Nephron progenitor cell (in vitro differentiated cells): ENCODE measurements around the gene SERHL2.
"Not testable (repeated sequence)": the region's sequence is repeated elsewhere in the genome, so short reads cannot be mapped to it uniquely, and the experiment has no call there.

Source experiments
- DNase-seq: peaks from one replicate; pipeline ENCODE4 v3.0.0; 2021
- H3K27ac Mint-ChIP-seq: 2 replicates; pipeline ENCODE4 v1.8.0; 2021; ENCODE audit warnings: mild to moderate bottlenecking, moderate library complexity, mixed read lengths
- H3K27me3 Mint-ChIP-seq: 2 replicates; pipeline ENCODE4 v1.8.0; 2021; ENCODE audit warnings: mild to moderate bottlenecking, low read depth, mixed read lengths; ENCODE audit not compliant: poor library complexity
- H3K36me3 Mint-ChIP-seq: 2 replicates; pipeline ENCODE4 v1.8.0; 2021; ENCODE audit warnings: low read depth, mixed read lengths
- H3K4me1 Mint-ChIP-seq: 2 replicates; pipeline ENCODE4 v1.8.0; 2021; ENCODE audit warnings: mixed read lengths
- H3K4me3 Mint-ChIP-seq: 2 replicates; pipeline ENCODE4 v1.8.0; 2021; ENCODE audit warnings: mild to moderate bottlenecking, moderate library complexity, mixed read lengths
- H3K9me3 Mint-ChIP-seq: 2 replicates; pipeline ENCODE4 v1.8.0; 2021; ENCODE audit warnings: mild to moderate bottlenecking, moderate library complexity, mixed read lengths
- CTCF ChIP-seq: fragments of 200-600 bp; sonication (generic); IDR thresholded peaks from 2 replicates; pipeline ENCODE4 v1.5.0; 2021; ENCODE audit warnings: antibody characterized with exemption

SERHL2 gene

GRCh38 chr22:42564699-42565098, 10.9 kb downstream of the SERHL2 start:
- H3K4me3 Mint-ChIP-seq: no peak overlapping the region
- no peak for DNase-seq
- peaks cover 19% of the 10 kb centered on the region for H3K36me3 Mint-ChIP-seq
- no peaks in the 10 kb centered on the region for H3K9me3 Mint-ChIP-seq
- TF ChIP-seq CTCF: no peak
- peaks cover 9% of the 10 kb centered on the region for H3K27me3 Mint-ChIP-seq
- peaks cover 22% of the 10 kb centered on the region for H3K4me1 Mint-ChIP-seq
- no peak overlapping the region for H3K27ac Mint-ChIP-seq

GRCh38 chr22:42565956-42566355, 12.2 kb downstream of the SERHL2 start:
- H3K4me3 Mint-ChIP-seq: no peak overlapping the region
- peaks cover 28% of the 10 kb centered on the region for H3K36me3 Mint-ChIP-seq
- no peak overlapping the region for H3K27ac Mint-ChIP-seq
- no peaks in the 10 kb centered on the region for H3K9me3 Mint-ChIP-seq
- DNase-seq: no peak
- H3K27me3 Mint-ChIP-seq: peaks cover 6% of the 10 kb centered on the region
- H3K4me1 Mint-ChIP-seq: peaks cover 19% of the 10 kb centered on the region
- no peak for TF ChIP-seq CTCF

- not testable (repeated sequence) for H3K27ac Mint-ChIP-seq, H3K4me3 Mint-ChIP-seq, H3K27me3 Mint-ChIP-seq, H3K4me1 Mint-ChIP-seq, DNase-seq, H3K9me3 Mint-ChIP-seq
- peaks cover 34% of the 10 kb centered on the region for H3K36me3 Mint-ChIP-seq
Observed at GRCh38 chr22:42567950-42568349, 14.2 kb downstream of the SERHL2 start.

GRCh38 chr22:42570580-42570979, 16.8 kb downstream of the SERHL2 start:
- H3K36me3 Mint-ChIP-seq: peaks cover 31% of the 10 kb centered on the region
- not testable (repeated sequence) for H3K9me3 Mint-ChIP-seq, DNase-seq, H3K27me3 Mint-ChIP-seq, H3K4me3 Mint-ChIP-seq, H3K4me1 Mint-ChIP-seq
- peak overlapping the region; percentile 91 for H3K27ac Mint-ChIP-seq

GRCh38 chr22:42571068-42571467, 17.3 kb downstream of the SERHL2 start:
- not testable (repeated sequence) for H3K27me3 Mint-ChIP-seq
- H3K36me3 Mint-ChIP-seq: peaks cover 28% of the 10 kb centered on the region

GRCh38 chr22:42574046-42574445, 20.3 kb downstream of the SERHL2 start:
- H3K9me3 Mint-ChIP-seq, H3K4me1 Mint-ChIP-seq, H3K27ac Mint-ChIP-seq, H3K27me3 Mint-ChIP-seq, H3K4me3 Mint-ChIP-seq, DNase-seq: not testable (repeated sequence)
- H3K36me3 Mint-ChIP-seq: peaks cover 36% of the 10 kb centered on the region

More at GRCh38 chr22:42571068-42571467, 17.3 kb downstream of the SERHL2 start:
- H3K27ac Mint-ChIP-seq, H3K9me3 Mint-ChIP-seq, DNase-seq, H3K4me3 Mint-ChIP-seq, H3K4me1 Mint-ChIP-seq: not testable (repeated sequence)

GRCh38 chr22:42574468-42574867, 20.7 kb downstream of the SERHL2 start:
- not testable (repeated sequence) for H3K27me3 Mint-ChIP-seq, H3K27ac Mint-ChIP-seq, H3K4me1 Mint-ChIP-seq, H3K4me3 Mint-ChIP-seq, H3K9me3 Mint-ChIP-seq, DNase-seq
- peaks cover 35% of the 10 kb centered on the region for H3K36me3 Mint-ChIP-seq

GRCh38 chr22:42575996-42576574, 22.3 kb downstream of the SERHL2 start:
- H3K4me1 Mint-ChIP-seq, H3K27ac Mint-ChIP-seq, DNase-seq, H3K27me3 Mint-ChIP-seq, H3K4me3 Mint-ChIP-seq, H3K9me3 Mint-ChIP-seq: not testable (repeated sequence)
- peaks cover 22% of the 10 kb centered on the region for H3K36me3 Mint-ChIP-seq

GRCh38 chr22:42577141-42577540, 23.4 kb downstream of the SERHL2 start:
- H3K27me3 Mint-ChIP-seq, H3K9me3 Mint-ChIP-seq, H3K4me3 Mint-ChIP-seq, H3K27ac Mint-ChIP-seq, DNase-seq, H3K4me1 Mint-ChIP-seq: not testable (repeated sequence)
- H3K36me3 Mint-ChIP-seq: peaks cover 17% of the 10 kb centered on the region
